NCI-H2081 treated with DMSO at 0.1 percent for 48 hours (cell line): ENCODE results near the gene ALG2.

ENCODE experiments used
- DNase-seq: peaks from one replicate; lab custom pipeline; 2025; lab: John Stamatoyannopoulos, UW

ALG2 gene

DNA sequence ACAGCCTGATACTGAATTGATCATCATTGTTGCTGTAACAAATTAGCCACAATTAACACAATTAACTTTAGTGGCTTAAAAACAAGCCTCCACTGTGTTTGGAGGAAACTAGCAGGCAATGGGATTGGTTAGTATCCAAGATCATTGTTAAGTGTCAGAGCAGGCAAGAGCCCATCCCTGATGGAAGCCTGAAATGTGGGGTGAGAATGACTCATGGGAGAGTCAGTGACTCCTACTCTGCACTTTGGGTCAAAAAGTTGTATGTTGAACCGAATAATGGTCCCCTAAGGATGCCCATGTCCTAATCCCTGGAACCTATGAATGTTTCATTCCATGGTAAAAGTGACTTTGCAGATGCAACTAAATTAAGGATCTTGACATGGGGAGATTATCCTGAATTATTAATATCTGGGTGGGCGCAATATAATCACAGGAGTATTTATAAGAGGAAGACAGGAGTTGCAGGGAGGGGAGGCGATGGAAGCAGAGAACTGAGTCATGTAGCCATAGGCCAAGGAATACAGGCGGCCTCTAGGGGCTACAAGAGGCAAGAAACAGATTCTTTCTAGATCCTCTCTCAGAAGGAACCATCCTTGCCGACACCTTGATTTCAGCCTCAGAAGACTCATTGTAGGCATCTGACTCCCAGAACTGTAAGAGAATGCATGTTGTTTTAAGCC lies 28.8 kb downstream of the ALG2 start:
- DNase-seq: no peak

DNA sequence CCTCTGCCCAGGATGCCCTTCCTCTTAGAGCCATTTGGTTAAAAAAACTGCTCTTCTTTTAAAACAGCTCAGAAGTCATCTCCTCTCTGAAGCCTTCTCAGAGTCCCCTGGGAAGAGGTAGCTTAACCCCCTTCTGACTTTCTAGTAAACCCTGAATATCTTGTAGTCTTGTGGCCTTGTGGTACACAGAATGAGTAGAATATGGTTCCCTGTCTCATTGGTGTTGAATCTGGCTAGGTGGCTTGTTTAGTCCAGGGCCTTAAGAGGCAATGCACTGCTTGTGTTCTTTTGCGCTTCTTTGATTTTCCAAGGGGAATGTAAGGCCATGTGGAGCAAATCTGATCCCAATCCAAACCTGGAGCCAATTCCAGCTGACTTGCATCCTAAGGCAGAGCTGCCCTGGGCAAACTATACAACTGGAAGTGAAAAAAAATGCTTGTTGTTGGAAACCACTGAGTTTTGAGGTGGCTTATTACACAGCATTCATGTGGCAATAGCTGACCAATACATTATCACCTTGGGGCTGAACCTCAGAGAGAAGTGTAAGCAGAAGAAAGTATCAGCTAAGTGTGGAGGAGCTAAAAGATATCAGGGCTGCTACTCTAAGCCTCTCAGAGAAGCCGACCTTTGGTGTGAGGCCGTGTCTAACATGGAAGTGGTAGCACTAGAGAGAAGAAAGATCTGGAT lies 31.0 kb downstream of the ALG2 start:
- no peak for DNase-seq

DNA sequence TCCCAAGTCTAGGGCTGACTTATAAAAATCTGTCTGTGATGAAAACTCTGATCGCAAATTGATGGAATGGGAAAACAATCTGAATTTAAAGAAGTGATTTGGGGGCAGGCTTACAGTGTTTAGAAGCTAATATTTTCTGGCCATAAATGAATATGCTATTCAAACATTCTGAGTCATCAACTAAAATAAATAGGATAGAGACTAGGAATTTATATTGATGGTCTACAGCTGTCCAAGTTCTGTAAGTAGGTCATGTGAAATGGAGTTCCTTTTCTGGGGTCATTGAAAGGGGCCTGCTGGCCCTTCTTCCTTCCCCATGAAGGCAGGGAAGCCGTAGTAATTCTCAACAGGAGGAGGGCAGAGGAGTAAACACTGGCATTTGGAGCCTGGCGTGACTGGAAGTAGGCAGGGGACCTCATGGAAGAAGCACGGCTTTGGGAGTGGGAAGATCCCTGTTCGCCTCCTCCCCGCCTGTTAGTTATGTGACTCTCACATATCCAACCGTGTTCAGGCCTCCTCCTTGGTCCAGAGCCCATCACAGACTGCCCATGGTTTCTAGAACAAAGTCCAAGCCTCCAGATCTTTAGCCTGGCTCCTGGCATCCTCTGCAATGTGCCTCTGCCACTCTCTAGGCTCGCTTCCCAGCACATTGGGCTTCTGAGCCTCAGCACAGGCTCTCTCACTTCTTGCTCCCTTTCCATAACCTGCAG lies 31.7 kb downstream of the ALG2 start:
- no peak for DNase-seq

DNA sequence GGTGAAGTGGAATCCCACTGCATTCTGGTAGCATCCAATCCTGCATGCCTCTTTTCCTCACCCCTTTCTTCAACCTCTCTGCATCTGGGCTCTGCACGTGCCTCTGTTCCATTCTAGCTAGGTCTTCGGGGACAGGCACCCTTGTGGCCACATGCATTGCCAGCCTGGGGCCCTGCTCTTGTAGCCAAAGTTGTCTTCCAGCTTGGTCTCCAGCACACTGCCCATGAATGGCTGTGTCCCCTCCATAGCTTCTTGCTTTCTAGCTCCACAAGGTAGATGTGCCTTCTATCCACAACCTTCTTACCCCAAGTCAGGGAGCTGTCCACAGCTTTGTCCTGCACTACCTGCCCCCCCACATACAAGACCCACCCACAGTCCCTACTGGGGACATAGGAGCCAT lies 32.6 kb downstream of the ALG2 start:
- DNase-seq: no peak

DNA sequence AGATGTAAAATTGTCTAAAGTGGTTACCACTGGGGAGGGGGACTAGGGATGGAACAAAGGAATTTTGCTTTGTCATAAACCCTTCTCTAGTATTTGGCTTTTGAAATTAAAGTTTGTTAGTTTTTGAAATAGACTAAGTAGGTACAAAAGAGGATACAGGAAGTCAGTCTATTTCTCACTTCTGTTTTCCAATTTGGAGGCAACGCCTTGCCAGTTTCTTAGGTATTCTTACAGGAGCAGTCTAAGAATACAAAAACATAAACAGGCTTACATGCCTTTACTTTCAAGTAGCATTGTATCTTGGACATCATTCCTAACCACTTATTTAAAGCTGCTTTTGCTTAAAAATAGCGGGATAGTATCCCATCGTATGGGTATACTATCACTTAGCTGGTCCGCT lies 34.4 kb downstream of the ALG2 start:
- DNase-seq: no peak

DNA sequence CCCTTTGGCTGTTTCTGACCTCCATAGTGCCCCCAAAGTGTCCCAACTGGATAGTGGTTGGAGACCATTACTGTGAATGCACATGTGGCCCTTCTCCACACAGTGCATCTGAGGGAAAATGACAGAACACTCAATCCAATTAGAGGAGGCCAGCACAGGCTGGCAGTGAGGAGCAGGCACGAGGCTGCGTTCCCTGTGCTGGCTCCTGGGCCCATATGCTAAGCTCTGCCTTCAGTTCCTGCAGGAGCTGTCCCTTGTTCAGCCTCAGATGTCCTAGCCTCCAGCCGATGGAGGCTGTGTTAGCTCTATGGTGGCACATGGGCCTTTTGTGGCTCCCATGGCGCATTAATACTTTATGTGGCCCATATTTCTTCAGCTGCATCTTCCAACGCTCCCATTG lies 35.8 kb downstream of the ALG2 start:
- no peak for DNase-seq

DNA sequence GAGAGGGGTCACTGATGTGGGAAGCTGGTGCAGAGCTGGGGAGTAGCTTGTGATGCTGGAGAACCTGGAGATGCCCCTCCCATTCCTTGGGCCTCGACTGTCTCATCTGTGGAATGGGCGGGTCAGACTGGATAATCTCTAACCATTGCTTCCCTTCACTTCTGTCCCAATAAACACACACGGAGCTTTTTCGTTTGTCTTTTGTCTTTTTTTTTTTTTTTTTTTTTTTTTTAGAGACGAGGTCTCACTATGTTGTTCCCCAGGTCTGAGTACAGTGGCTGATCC lies 36.5 kb downstream of the ALG2 start:
- no peak for DNase-seq

DNA sequence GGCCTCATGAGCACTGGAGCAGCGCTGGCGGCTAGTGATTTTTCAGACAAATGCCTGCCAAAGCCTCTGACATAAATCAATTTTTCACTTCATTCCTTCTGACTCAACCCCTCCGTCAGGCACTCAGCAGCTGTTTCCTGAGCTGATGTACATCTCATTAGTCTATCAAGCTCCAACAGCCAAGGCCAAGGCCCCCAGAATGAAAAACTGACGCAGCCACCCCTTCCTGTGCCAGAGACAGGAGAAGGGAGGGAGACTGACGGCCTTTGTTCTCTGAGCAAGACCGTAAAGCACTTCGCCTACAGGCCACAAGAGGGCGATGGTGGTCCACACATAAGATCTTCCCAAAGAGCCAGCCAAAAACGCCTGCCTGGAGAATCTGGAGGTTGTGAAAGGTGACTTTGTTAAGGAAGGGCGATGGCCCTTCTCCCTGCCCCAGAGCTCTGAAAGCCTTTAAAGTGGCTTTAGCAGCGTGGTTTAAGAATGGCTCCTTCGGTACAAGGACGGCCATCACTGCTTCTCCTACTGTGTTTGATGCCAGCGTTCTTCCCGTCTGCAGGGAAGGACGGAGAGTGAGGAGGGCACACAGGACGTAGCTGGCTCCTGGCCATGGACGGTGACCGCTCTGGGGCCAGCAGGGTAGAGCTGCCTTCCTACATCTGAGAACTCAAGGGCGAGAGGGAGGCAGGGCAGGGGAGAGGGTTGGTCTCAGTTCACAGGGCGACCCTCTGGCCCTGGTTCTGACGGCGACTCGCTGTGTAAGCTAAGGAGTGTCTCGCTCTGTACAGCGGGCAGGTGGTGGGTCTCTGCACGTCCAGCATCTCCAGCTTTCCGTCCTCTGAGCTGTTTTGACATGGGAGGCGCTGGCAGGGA lies 37.0 kb downstream of the ALG2 start:
- peak; percentile 27 for DNase-seq

DNA sequence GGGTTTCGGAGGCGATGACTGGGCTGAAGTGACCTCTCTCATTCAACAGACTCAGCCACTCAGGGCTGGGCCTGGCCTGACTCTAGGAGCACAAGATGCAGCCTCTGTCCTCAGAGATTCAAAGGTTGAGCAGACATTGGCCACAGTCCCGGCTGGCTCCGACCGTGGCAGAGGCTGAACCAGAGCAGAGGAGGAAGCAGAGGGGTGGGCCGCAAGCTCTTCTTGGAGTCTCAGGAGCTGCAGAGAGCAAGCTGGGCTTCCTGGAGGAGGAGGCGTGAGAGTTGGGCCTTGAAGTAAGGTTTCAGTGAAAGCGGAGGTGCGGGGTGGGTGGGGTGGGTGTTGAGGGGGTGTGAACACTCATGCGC lies 37.6 kb downstream of the ALG2 start:
- DNase-seq: no peak

DNA sequence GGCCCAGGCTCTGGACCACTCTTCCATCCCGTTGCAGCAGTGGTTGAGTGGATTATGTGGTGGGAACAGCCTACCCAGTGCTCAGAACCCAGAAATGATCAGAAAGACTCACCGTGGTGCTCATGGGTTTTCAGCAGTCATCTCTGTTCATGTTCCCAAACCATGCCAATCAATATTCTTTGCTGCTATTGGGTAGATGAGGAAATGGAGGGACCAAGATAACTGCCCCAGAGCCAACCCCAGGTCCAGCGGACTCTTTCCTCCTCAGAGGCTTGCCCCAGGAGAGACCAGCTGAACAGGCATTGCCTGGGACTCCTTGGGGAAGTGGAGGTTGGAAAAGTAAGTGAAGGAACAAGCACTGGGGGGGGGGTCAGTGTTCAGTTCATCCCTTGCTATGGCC lies 38.1 kb downstream of the ALG2 start:
- DNase-seq: no peak

DNA sequence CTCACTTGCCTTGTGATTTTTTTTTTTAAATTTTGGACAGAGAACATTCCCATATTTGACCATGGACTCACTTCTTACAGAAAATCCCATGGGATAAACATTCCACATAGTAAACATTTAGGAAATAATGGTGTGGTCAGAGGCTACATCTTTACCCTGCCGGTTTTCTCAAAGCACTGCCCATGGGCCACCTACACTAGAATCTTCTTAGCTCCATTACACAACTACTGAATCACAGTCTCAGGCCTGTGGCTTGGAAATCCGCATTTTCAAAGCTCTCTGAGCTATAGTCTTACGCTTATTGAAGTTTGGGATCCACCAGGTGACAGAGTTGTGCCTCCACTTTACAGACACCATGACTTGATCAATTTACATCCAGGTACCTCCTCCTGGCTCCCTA lies 39.4 kb downstream of the ALG2 start:
- no peak for DNase-seq

DNA sequence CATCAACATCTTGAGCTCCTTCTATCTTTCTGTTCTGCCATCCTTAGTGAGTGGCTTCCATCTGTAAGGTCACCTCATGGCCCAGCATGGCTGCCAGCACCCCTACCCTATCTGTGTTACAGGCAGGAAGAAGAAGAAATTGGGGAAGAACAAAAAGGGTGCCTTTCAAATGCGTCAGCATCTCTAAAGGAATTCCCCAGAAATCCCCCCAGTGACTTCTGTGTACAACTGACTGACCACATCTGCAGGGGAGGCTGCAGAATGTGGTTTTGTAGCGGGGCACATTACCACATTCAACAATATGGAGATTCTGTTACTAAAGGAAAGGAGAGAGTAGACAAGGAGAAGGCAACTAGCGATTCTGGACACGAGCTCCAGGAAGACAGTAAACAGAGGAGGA lies 40.1 kb downstream of the ALG2 start:
- DNase-seq: no peak

DNA sequence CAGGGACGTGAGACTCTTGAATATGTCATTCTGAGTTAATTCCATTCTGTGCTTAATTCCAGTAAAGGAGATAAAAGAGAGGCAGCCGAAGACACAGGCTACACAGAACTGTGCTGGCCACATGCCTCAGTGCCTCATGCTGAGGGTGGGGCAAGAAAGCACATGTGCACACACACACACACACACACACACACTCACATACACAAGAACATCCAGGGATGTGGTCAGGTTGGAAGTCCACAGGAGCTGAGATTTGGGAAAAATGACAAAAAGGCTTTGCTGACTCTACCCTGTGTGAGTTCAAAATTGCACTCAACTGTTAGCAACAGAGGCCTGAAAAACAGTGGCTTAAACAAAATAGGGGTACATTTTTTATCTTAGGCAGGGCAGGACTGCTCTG lies 40.5 kb downstream of the ALG2 start:
- no peak for DNase-seq

DNA sequence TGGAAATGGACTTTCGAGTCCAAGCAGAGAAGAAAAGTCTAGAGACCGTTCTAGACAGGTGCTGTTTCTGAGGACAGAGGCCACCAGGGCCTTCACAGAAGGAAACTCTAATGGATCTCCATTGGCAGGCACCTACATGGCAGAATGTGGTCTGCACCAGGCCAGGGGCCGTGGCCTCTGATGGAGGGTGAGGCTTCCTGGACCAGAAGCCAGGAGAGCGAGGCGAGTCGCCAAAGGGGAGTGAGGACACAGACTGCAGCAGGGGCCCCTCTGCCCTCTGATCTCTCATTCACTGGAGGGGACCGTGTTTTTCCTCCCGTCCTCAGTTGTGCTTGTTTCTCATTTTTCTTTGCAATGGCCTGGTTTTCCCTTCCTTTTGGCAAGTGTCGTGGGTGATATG lies 41.1 kb downstream of the ALG2 start:
- DNase-seq: no peak

DNA sequence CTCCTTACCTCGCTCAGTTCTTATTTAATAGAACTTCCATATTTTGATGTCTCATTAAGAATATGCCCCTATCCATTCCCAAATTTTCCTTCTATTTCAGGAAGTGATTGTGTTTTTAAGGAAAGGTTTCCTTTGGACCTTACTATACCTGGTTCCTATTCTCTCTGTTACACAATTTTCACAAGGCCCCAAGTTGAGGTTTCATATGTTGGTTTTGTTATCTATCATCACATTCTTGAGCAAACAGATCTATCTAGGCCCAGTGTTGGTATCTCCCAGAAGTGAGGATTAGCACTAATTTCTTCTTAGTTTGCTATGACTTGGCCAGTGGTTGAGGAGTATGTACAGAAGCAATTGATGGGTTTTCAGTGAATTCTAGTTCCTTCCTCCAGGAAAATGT lies 41.5 kb downstream of the ALG2 start:
- DNase-seq: no peak

DNA sequence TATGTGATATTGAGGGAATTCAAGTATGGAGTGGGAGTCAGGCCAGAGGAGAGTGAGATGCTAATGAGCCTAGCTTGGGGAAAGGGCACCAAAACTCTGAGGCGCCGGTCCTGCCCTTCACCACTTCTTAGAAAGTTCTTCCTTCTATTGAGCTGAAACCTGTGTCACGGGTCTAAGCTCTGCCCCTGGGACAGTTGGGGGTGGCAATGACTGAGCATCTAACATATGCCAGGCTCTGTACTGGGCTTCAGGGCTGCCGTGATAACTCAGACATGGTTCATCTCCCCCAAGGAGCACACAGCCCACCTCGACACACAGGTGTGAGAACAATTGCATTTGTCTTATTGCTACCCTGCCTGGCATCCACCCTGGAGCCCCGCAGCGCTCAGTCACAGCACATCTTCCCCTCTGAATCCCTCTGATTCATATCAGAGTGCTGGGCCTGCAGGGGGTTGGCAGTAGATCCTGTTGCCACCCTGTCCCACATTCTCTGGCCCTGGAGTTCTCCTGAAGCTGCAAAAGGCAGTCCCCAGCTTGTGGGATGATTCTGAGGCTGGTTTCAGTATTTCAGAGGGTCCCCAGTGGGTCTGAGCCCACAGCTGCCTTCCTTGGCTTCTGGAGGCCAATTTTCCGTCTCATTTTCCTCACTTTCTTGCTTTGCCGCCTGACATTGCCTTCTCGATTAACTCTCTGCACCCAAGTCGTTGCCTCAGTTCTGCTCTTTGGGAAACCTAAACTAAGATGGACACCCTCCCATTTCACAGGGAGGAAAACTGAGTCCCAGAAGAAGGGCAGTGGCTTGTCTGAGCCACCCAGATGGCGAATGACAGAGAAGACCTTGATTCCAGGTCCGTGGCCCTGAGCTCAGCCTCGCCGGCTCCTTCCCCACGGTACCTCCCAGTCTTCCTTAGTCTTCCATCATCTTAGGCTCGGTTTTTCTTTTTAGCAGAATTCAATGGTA lies 42.5 kb downstream of the ALG2 start:
- no peak for DNase-seq

DNA sequence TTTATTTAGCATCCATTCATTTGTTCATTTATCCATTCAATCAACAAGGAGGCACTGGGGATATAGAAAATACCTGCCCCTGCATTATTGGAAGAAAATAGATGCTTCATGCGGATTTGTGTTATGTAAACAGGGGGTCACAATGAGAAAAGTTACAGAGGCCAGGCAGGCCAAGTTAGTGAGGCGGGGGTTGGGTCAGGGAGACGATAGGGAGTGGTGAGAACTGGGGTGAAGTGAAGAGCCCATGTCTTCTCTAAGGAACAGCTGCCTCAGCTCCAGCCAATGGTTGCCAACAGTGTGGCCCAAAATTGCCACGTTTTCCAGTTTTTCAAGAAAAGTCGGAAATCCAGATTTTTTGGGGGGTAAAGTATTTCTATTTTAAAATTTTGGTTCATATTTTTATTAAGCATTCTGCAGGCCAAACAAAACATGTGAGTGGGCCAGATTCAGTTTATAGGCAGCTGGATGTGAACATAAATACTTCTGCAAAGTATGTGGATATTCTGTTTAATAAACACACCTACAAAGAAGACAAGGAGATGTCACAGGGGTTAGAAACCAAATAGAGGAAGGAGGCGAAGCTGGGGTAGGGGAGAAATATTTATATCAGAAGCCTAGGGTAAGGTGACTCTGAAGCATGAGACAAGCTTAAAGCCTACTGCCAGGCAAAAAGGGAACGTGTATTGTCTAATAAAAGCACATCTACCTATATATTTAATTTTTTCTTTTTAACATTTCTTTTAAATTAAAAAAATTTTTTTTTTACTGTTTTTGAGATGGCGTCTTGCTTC lies 44.0 kb downstream of the ALG2 start:
- DNase-seq: no peak

DNA sequence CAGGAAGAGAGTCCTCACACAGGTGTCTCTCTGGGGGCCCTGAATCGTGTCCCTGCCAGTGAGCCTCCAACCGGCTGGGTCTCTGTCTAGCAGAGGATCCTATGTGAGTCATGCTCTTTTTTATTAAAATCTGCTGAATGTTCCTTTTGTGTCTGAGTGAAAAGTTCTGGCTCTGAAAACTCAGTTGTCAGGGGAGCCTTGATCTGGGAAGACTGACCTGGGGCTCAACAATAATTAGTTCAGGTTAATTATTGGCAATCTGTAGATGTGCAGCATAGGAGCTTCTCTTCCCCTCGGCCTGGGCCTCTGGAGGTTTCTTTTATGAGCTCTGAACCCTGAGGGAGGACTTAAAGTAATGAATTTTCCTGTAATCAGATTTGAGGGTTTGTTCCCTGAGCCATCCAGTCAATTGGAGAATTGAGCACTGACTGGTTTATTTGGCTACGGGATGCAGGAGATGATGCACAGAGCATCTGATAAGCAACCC lies 45.2 kb downstream of the ALG2 start:
- DNase-seq: no peak

DNA sequence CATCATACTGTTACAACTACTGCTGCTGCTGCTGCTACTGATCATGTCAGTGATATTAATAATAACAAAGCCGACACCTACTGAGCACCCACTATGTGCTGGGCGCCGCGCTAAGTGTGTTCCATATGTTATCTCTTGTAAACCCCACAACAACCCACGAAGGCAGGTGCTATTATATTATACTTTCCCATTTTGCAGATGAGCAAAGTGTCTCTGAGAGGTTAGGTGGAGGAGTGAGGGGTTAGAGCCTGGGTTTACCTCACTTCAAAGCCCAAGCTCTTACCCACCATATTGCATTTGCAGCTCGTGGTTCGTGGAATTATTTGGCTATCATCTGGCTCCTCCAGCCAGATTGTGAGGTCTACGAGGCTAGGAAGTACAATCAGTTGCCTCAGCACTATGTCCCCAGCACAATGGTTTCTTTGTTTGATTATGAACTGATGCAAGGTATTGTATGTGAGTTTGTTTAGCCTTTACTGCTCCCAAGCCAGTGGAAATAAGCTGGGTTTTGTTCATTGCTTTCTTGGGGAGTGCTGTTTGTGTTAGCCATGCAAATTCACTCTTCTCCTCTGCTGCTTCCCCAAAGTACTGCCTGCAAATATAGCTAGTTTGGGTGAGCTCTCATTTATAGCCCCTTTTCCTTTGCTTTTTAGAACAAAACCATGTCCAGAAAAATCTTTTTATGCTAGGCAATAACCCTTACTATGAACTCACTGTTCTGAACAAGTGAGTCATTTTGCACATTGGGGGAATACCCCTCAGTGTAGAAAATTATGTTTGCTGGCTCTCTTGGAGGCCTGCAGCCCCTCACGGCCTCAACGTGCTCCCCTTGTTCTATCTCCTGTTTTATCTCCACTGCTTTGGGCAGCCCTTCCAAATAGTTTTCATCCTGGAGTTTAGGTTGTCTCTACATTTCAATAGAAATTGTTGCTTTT lies 47.9 kb downstream of the ALG2 start:
- DNase-seq: no peak
